Glomerular endothelial cell (primary cell): ENCODE data around the gene ACHE. TPM values are rescaled to one million over a fixed set of nuclear protein-coding genes. Genes with fewer than 3 reads are reported as not detected.

Source experiments
- DNase-seq: peaks from one replicate; pipeline ENCODE4 v3.0.0-alpha.2; 2011; ENCODE audit warnings: low read depth, low spot score; ENCODE audit errors: extremely low read depth
- total RNA-seq: library from RNA; depleted of rRNA; stranded (reverse); fragments of >200 nt; gene quantifications from 2 replicates; pipeline ENCODE4 v1.2.3, GENCODE V29; 2015

The ACHE gene
- total RNA-seq, 1 donor from 2014 or later = 2.0 TPM

- DNase-seq = no peak
Observed at GRCh38 chr7:100897772-100898454, 2.2 kb upstream of the ACHE start.

- DNase-seq = no peak
Observed at GRCh38 chr7:100896732-100897608, 1.3 kb upstream of the ACHE start.

GRCh38 chr7:100895956-100896731 lies 456 bp upstream of the ACHE start:
- DNase-seq = no peak

GRCh38 chr7:100894860-100895700 lies 608 bp downstream of the ACHE start:
- no peak for DNase-seq

- DNase-seq = no peak
Observed at GRCh38 chr7:100893910-100894721, 1.6 kb downstream of the ACHE start.

- DNase-seq = no peak
Observed at GRCh38 chr7:100893318-100893895, 2.3 kb downstream of the ACHE start.

GRCh38 chr7:100892364-100893317 lies 3.0 kb downstream of the ACHE start:
- no peak for DNase-seq

- DNase-seq = no peak
Observed at GRCh38 chr7:100891568-100892247, 4.0 kb downstream of the ACHE start.

GRCh38 chr7:100890653-100891567 lies 4.8 kb downstream of the ACHE start:
- DNase-seq = no peak

GRCh38 chr7:100888988-100889750 lies 6.5 kb downstream of the ACHE start, which contains the start of gene UFSP1:
UFSP1 (minus strand) TSS chr7:100889715; CDS start chr7:100889271, 444 bp downstream.
- no peak for DNase-seq

GRCh38 chr7:100888291-100888987 lies 7.2 kb downstream of the ACHE start:
- no peak for DNase-seq

GRCh38 chr7:100887516-100888290 lies 8.0 kb downstream of the ACHE start:
- no peak for DNase-seq

- DNase-seq = no peak
Observed at GRCh38 chr7:100886936-100887515, 8.7 kb downstream of the ACHE start.
